Uterus (tissue), 4 donors: ENCODE measurements around the gene CSH1. TPM values are rescaled to one million over a fixed set of nuclear protein-coding genes. Genes with fewer than 3 reads are reported as not detected.
"Not testable (repeated sequence)": the region's sequence is repeated elsewhere in the genome, so short reads cannot be mapped to it uniquely, and the experiment has no call there.

Source experiments
- DNase-seq, 2 donors: peaks; one replicate each; pipeline ENCODE4 v3.0.0-alpha.2; 2019 to 2020
- H3K27ac ChIP-seq, 2 donors: fragments of 200-600 bp; sonication (generic); 1 replicate in 1 of 2; 2 replicates in 1 of 2; pipeline ENCODE4 v1.5.1; 2016 to 2018
- H3K27me3 ChIP-seq, 2 donors: fragments of 200-600 bp; sonication (generic); one replicate each; pipeline ENCODE4 v1.5.1; 2018 to 2019; ENCODE audit warnings: control low read depth in 1 of 2
- H3K36me3 ChIP-seq, 2 donors: fragments of 200-600 bp; sonication (generic); one replicate each; pipeline ENCODE4 v1.5.1; 2019; ENCODE audit warnings: control low read depth in 1 of 2
- H3K4me1 ChIP-seq, 2 donors: fragments of 200-600 bp; sonication (generic); one replicate each; pipeline ENCODE4 v1.5.1; 2018 to 2019; ENCODE audit warnings: control low read depth in 1 of 2
- H3K4me3 ChIP-seq, 2 donors: fragments of 200-600 bp; sonication (generic); 1 replicate in 1 of 2; 2 replicates in 1 of 2; pipeline ENCODE4 v1.5.1; 2018 to 2019; ENCODE audit warnings: mild to moderate bottlenecking in 1 of 2
- H3K9me3 ChIP-seq, 2 donors: fragments of 200-600 bp; sonication (generic); one replicate each; pipeline ENCODE4 v1.5.1; 2019; ENCODE audit warnings: control low read depth in 1 of 2
- CTCF ChIP-seq, 4 experiments: fragments of 200-600 bp in 2 of 4; fragments of 450-650 bp in 2 of 4; sonication (generic) in 2 of 4; IDR thresholded peaks; one replicate each; pipeline ENCODE4 v1.5.1; 2016 to 2019; ENCODE audit warnings: antibody characterized with exemption in 4 of 4, mild to moderate bottlenecking in 2 of 4, moderate library complexity in 1 of 4
- POLR2A ChIP-seq, 2 donors: fragments of 450-650 bp; IDR thresholded peaks; one replicate each; pipeline ENCODE4 v1.6.1; 2016; ENCODE audit warnings: antibody characterized with exemption in 2 of 2, mild to moderate bottlenecking in 1 of 2, moderate library complexity in 1 of 2
- intact Hi-C: fragments of 100-400 bp; cut with DNase I; formaldehyde crosslinking; loops from one replicate; pipeline ENCODE4 v1.15.1; 2023; ENCODE audit warnings: low total_unique reads
- total RNA-seq, 4 donors: library from RNA; depleted of rRNA in 3 of 4; stranded (reverse); fragments of >200 nt in 3 of 4; gene quantifications; one replicate each; pipeline versions ENCODE4 v1.1.0 to v1.2.4, GENCODE V29; 2014 to 2023
- donor health status: DM: yes; HTN: yes; CAD: no.

The CSH1 gene
- total RNA-seq, 4 donors from 2014 or later = not detected

- DNase-seq, H3K4me1 ChIP-seq, H3K4me3 ChIP-seq, intact Hi-C loops, H3K27ac ChIP-seq, H3K9me3 ChIP-seq, H3K27me3 ChIP-seq, H3K36me3 ChIP-seq: not testable (repeated sequence)
These were observed 29.7 kb downstream of the CSH1 start for GRCh38 chr17:63866625-63867024.

- H3K36me3 ChIP-seq = no peaks in the 10 kb centered on the region
- H3K4me3 ChIP-seq = no peak overlapping the region
- no peaks in the 10 kb centered on the region for H3K4me1 ChIP-seq
- TF ChIP-seq POLR2A (IDR thresholded peaks at IDR 0.05) = no peak
- TF ChIP-seq CTCF (IDR thresholded peaks at IDR 0.05) = no peak
- intact Hi-C loops = no loop called here
- no peak overlapping the region for H3K27ac ChIP-seq
- no peaks in the 10 kb centered on the region for H3K9me3 ChIP-seq
- DNase-seq = no peak
- H3K27me3 ChIP-seq = no peaks in the 10 kb centered on the region
These were observed 37.1 kb downstream of the CSH1 start for GRCh38 chr17:63859257-63859656.

GRCh38 chr17:63856425-63856824 lies 39.9 kb downstream of the CSH1 start:
- H3K4me3 ChIP-seq, DNase-seq, intact Hi-C loops, H3K4me1 ChIP-seq, H3K27me3 ChIP-seq, H3K9me3 ChIP-seq, H3K27ac ChIP-seq, H3K36me3 ChIP-seq: not testable (repeated sequence)

GRCh38 chr17:63855185-63855584 lies 41.2 kb downstream of the CSH1 start:
- no peaks in the 10 kb centered on the region for H3K27me3 ChIP-seq

GRCh38 chr17:63854709-63855108 lies 41.7 kb downstream of the CSH1 start:
- Histone ChIP-seq H3K27ac (no peak overlapping the region), H3K36me3 (no peaks in the 10 kb centered on the region), H3K4me3 (no peak overlapping the region), H3K27me3 (no peaks in the 10 kb centered on the region), H3K9me3 (no peaks in the 10 kb centered on the region), H3K4me1 (no peaks in the 10 kb centered on the region)
- TF ChIP-seq POLR2A (IDR thresholded peaks at IDR 0.05) = no peak
- TF ChIP-seq CTCF (IDR thresholded peaks at IDR 0.05) = no peak
- intact Hi-C loops = no loop called here
- no peak for DNase-seq

More at GRCh38 chr17:63855185-63855584, 41.2 kb downstream of the CSH1 start:
- no peak overlapping the region for H3K4me3 ChIP-seq
- intact Hi-C loops = no loop called here
- H3K27ac ChIP-seq = no peak overlapping the region
- no peaks in the 10 kb centered on the region for H3K36me3 ChIP-seq
- H3K4me1 ChIP-seq = no peaks in the 10 kb centered on the region
- TF ChIP-seq POLR2A (IDR thresholded peaks at IDR 0.05) (no peak), CTCF (IDR thresholded peaks at IDR 0.05) (no peak)
- no peak for DNase-seq
- H3K9me3 ChIP-seq = no peaks in the 10 kb centered on the region

GRCh38 chr17:63853260-63853659 lies 43.1 kb downstream of the CSH1 start:
- H3K36me3 ChIP-seq = no peaks in the 10 kb centered on the region
- H3K9me3 ChIP-seq = no peaks in the 10 kb centered on the region
- no peaks in the 10 kb centered on the region for H3K27me3 ChIP-seq
- TF ChIP-seq CTCF (IDR thresholded peaks at IDR 0.05) = no peak
- TF ChIP-seq POLR2A (IDR thresholded peaks at IDR 0.05) = no peak
- H3K4me1 ChIP-seq = no peaks in the 10 kb centered on the region
- H3K4me3 ChIP-seq = no peak overlapping the region
- intact Hi-C loops = no loop called here
- no peak for DNase-seq
- no peak overlapping the region for H3K27ac ChIP-seq
